Cardiac fibroblast (primary cell): ENCODE measurements around the gene DGKZ.
A peak's percentile ranks its signal among the peaks of the same experiment; 100 is the strongest.

ENCODE experiments used
- DNase-seq, 2 donors: peaks; one replicate each; pipeline versions ENCODE4 v3.0.0 to v3.0.0-alpha.2; 2010; ENCODE audit warnings: low read depth in 2 of 2
- H3K4me3 ChIP-seq, 2 donors: replicated peaks in 1 of 2; 1 replicate in 1 of 2; 2 replicates in 1 of 2; pipeline ENCODE4 v1.5.1; 2011; ENCODE audit warnings: low read depth in 2 of 2, low read length in 2 of 2, mild to moderate bottlenecking in 2 of 2, moderate library complexity in 1 of 2
- TF ChIP-seq, protein P1 (sequence below): IDR thresholded peaks from one replicate; pipeline ENCODE4 v1.5.1; 2011; ENCODE audit warnings: low read depth, mild to moderate bottlenecking, low read length, inconsistent platforms

Gene DGKZ

DNA sequence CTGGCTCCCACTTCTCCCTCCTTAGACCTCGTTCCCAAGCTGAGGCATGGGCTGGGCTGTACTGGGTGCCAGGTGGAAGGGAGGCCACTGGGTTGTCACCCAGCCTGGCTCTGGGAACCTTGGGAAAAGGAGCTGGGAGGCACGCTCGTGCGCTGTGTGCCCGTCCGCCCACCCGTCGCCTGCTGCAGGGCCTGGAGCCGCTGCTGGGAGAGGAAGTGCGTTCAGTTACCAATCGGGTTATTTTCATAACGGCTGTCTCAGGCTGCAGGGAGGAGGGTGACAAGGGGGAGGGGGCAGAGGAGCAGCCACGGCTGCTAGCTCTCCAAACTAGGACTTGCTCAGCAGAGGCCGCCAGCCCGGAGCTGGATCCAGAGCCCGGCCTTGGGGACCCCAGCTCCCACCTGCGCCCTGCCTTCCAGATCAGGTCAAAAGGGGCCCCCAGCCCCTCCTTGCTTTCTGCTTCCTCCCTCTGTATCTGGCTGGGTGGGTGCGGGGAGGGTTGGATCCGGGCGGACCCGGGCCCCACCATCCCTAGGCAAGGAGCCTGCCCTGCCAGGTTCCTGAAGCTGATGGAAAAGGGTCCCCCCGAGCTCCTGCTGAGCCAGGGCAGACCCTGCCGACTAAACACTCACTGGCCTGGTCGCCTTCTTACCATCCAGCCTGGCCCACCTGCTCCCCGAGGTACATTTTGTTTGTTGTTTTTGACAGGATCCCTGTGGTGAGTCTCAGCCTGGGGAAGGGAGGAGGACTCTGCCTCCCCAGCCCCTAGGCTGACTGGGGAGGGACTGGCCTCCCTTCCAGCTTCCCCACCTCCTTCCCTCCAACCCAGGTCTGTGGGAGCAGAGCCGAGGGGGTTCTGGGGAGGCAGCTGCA, 14.3 kb downstream of the DGKZ start:
- H3K4me3 ChIP-seq, result peak overlapping the region in 1 of 2 donors; percentile 18
- TF ChIP-seq, protein P1, sequence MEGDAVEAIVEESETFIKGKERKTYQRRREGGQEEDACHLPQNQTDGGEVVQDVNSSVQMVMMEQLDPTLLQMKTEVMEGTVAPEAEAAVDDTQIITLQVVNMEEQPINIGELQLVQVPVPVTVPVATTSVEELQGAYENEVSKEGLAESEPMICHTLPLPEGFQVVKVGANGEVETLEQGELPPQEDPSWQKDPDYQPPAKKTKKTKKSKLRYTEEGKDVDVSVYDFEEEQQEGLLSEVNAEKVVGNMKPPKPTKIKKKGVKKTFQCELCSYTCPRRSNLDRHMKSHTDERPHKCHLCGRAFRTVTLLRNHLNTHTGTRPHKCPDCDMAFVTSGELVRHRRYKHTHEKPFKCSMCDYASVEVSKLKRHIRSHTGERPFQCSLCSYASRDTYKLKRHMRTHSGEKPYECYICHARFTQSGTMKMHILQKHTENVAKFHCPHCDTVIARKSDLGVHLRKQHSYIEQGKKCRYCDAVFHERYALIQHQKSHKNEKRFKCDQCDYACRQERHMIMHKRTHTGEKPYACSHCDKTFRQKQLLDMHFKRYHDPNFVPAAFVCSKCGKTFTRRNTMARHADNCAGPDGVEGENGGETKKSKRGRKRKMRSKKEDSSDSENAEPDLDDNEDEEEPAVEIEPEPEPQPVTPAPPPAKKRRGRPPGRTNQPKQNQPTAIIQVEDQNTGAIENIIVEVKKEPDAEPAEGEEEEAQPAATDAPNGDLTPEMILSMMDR, result no peak
- peak; percentile 55 to 65 for DNase-seq

DNA sequence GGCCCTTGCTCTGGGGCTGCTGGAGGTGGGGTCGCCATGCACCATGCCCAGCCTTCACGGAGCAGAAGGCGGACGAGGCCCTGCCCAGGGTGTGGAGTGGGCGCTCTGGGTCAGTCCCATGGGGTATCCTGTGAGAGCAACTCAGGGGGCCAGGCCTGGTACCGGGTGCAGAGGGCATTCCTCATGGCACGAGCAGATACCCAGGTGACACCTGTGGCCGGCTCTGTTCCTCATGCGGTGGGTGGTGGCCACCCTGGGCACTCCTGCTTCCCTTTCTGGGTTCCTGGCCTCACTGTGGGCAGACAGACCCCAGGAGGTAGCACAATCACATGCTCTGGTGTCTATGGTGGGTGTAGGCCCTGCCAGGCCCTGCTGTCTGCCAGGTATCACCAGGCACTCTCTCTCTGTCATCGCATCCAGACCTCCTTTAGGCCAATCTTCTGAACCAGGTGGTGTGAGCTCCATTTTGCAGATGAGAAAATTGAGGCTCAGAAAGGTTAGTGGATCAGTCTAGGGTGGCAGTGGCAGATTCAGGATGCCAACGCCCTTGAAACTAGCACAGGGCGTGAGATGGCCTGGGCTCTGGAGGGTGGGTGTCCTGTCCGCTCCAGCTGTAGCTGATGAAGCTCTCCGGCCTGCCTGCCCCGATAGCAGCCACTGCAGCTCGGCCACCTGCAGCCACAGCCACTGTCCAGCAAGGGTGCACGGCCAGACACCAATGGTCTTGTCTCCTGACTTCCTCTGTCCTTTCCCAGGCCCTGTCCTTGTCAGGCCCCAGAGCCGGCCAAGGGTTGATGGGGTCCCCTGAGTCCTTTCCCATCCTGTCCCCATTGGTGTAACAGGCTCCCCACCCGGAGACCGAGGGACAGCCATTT, 15.1 kb downstream of the DGKZ start:
- no peak for DNase-seq
- TF ChIP-seq, protein P1, result no peak
- peak overlapping the region in 1 of 2 donors; percentile 18 for H3K4me3 ChIP-seq

DNA sequence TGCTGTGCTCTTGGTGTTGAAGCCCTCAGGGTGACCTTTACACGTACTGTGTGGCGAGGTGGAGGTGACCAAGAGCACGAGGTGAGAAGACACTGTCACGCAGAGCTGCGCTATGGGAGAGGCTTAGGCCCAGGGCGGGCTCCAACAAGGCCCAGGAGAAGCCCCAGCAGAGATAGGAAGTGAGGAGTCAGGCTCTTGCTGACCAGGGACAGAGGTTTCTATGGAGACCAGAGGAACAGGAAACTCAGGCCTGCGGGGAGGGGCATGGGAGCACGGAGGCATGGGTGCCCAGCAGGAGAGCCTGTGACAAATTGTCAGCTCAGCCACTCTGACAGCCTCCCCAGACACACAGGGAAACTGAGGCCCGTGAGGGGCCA, 15.8 kb downstream of the DGKZ start:
- DNase-seq, result peak; percentile 84 to 87
- no peak overlapping the region for H3K4me3 ChIP-seq
- TF ChIP-seq, protein P1, result no peak

DNA sequence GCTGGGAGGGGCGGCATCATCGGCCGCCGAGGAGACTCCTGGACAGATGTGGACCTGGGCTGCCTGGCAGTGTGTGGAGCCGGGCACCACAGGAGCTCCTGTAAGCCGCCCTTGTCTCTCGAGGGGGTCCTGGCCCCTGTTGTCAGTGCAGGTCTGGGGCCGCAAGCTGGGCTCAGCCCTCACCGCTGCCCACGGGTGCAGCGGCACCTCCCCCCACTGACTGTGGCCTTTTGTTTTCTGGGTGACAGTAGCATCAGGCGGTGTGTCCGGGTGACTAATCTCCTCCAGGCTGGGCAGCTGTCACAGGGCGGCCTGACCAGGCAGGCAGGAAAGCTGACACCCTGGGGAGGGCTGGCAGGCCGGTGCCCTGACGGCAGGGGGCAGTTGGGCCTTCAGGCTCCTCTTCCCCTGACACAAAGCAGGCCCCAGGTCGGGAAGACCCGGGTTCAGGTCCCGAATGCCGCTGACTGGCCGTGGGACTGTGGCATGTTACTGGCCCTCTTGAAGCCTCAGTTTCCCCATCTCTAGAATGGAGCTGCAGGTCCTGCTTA, 16.3 kb downstream of the DGKZ start:
- peak in 1 of 2 donors; percentile 50 for DNase-seq
- no peak overlapping the region for H3K4me3 ChIP-seq
- TF ChIP-seq, protein P1, result peak; percentile 22

DNA sequence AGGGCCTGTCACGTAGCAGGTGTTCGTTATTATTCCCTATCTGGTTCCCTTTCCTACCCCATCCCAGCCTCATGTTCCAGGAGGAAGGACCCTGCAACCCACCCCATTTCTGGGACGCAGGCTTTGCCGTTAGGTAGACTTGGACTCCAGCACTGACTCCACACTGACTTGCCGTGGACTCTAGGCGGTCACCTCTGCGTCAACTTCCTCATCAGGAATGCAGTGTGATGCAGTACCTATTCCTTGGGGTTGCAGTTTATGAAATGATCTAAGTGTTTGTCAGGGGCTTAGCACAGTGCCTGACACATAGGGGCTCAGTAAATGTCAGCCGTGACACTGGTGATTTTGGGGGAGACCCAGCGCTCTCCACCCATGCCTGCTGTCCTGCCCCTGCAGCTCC, 16.8 kb downstream of the DGKZ start:
- peak in 1 of 2 donors; percentile 27 for DNase-seq
- TF ChIP-seq, protein P1, result no peak
- no peak overlapping the region for H3K4me3 ChIP-seq

DNA sequence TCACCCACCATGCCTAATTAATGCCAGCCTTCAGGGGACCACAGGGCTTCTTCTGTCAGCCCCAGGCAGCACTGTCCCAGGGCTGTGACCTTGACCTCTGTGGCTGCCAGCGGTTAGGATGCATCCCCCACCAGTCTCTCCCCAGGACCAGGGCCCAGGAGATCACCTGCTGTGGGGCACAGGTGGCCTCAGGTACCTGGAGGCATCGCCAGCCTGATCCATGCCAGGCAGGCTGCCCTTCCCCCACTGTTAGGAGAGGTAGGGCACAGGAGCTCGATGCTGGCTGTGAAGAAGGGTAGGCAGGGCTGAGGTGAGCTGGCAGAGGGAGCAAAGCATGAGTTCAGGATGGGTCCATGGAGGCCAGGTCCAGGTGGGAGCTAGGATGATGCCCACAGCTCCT, 17.5 kb downstream of the DGKZ start:
- H3K4me3 ChIP-seq, result no peak overlapping the region
- DNase-seq, result no peak
- TF ChIP-seq, protein P1, result no peak
